GM12891 (cell line): Measurements from ENCODE around the gene LRRC15.

ENCODE experiments used
- DNase-seq: peaks from one replicate; pipeline ENCODE4 v3.0.0; 2011; ENCODE audit warnings: low spot score; ENCODE audit not compliant: insufficient read length
- FAIRE-seq: peaks from 2 replicates; lab custom pipeline; 2011; peaks lifted over from hg19 to GRCh38; lab: Jason Lieb, UNC
- PAX5 ChIP-seq: IDR thresholded peaks from 2 replicates; pipeline ENCODE4 v1.6.1; 2011; ENCODE audit warnings: low read length, moderate library complexity, mild to moderate bottlenecking; ENCODE audit not compliant: insufficient read depth, severe bottlenecking
- POLR2A ChIP-seq: IDR thresholded peaks from 2 replicates; pipeline ENCODE4 v1.6.1; 2011; ENCODE audit warnings: low read depth, low read length, control low read depth
- POLR2AphosphoS5 ChIP-seq: IDR thresholded peaks from 2 replicates; pipeline ENCODE4 v1.6.1; 2011; ENCODE audit warnings: low read depth, low read length, control low read depth
- POU2F2 ChIP-seq: IDR thresholded peaks from 2 replicates; pipeline ENCODE4 v1.6.1; 2011; ENCODE audit warnings: low read depth, mild to moderate bottlenecking, control low read depth, low read length, moderate library complexity
- SPI1 ChIP-seq: IDR thresholded peaks from 2 replicates; pipeline ENCODE4 v1.6.1; 2011; ENCODE audit warnings: low read depth, low read length, control low read depth
- TAF1 ChIP-seq: IDR thresholded peaks from 2 replicates; pipeline ENCODE4 v1.6.1; 2011; ENCODE audit warnings: low read depth, low read length, control low read depth

The LRRC15 gene

DNA sequence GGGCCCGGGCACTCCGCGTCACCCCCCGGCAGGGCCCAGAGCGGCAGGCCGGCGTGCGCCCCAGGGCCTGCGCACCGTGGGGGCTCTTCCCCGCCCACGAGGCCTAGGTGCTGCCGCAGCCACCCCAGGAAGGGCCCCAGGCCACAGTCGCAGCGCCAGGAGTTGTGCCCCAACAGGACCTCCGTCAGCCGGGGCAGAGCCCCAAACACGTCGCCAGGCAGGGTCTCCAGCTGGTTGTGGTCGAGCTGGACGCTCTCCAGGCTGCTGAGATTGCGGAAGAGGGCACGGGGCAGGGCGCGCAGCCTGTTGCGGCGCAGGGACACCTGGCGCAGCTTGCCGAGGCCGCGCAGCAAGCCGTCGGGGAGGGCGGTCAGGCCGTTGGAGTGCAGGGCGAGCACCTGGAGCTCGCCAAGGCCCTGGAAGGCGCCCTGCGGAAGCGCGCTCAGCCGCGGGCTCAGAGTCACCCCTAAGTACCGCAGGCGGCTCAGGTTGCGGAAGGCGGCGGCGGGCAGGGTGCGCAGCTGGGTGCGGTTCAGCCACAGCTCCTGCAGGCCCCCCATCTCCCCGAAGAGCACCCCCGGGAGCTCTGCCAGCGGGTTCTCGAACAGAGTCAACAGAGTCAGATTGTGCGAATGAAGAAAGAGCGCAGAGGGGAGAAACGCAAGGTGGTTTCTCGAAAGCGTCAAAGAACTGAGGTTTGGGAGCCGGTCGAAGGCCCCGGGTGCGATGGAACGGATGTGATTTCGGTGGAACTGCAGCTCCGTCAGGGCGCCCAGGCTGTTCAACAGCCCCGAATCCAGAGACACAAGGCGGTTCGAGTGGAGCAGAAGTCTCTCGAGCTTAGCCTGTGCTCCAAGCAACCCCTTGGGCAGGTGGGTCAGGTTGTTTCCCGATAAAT is 27.6 kb upstream of the LRRC15 start:
- TF ChIP-seq POU2F2 (no peak), POLR2A (no peak), POLR2AphosphoS5 (no peak), TAF1 (no peak), PAX5 (no peak), SPI1 (no peak)
- no peak for FAIRE-seq
- DNase-seq: no peak

GRCh38 chr3:194396539-194396858 is 27.0 kb upstream of the LRRC15 start:
- TF ChIP-seq SPI1 (no peak), POU2F2 (no peak), POLR2AphosphoS5 (no peak), POLR2A (no peak), TAF1 (no peak), PAX5 (no peak)
- FAIRE-seq: no peak

GRCh38 chr3:194395778-194396538 is 26.4 kb upstream of the LRRC15 start:
- FAIRE-seq: no peak
- TF ChIP-seq POU2F2: no peak
- no peak for TF ChIP-seq SPI1
- TF ChIP-seq PAX5: no peak
- TF ChIP-seq TAF1: no peak
- TF ChIP-seq POLR2AphosphoS5: no peak
- no peak for TF ChIP-seq POLR2A
- no peak for DNase-seq

More at GRCh38 chr3:194396539-194396858, 27.0 kb upstream of the LRRC15 start:
- no peak for DNase-seq

DNA sequence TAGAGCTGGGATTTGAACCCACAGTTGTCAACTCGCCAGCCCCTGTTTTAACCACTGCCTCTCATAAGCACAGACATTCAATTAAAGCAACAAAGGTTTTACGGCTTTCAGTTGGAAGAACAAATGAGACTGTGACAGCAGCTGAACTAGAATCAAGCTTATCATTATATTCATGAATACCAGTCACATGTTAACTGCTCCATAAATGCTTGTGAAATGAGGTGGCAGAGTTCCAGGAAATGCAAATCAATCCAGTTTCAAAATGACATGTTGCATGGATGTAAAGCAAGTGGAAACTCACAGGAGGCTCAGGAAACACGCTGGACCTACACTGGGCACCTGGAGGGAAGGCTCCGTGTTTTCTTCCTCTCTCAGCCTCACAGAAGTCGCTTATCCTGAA is 25.7 kb upstream of the LRRC15 start:
- DNase-seq (no peak), FAIRE-seq (no peak)
- no peak for TF ChIP-seq POU2F2
- no peak for TF ChIP-seq PAX5
- no peak for TF ChIP-seq SPI1
- no peak for TF ChIP-seq TAF1
- no peak for TF ChIP-seq POLR2AphosphoS5
- no peak for TF ChIP-seq POLR2A

DNA sequence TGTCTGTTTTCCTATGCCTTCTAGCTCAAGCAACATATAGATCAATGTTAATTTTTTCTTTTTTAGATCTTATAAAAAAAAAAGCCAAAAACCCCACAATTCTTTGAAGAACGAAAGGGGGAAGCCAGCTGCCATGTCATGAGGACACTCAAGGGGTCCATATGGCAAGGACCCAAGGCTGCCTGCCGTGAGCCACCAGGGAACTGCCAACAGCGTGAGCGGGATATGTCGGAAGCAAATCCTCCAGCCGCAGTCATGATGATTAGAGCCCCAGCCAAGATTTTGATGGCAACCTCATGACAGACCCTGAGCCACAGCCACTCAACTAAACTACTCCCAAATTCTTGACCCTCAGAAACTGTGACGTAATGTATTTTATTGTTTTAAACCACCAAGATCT is 23.0 kb upstream of the LRRC15 start:
- no peak for TF ChIP-seq PAX5
- no peak for TF ChIP-seq POU2F2
- TF ChIP-seq POLR2A: no peak
- TF ChIP-seq SPI1: no peak
- no peak for TF ChIP-seq TAF1
- FAIRE-seq: no peak
- no peak for DNase-seq

DNA sequence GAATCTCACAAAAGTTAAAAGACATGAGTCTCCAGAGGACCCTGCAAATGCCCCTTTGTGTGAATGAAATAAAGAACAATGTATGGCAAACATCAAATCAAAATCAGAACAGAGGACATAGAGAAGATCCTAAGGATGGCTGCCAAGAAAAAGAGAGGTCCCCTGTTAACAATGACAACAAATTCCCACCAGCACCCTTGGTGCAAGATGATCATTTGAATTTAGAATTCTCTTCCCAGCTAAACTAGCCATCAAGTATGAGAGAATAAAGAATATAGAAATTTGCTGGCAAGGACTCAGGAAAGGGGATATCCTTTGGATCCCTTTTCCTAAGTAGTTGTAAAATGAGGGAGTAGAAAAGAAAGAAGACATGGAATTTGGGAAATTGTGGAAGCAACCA is 21.3 kb upstream of the LRRC15 start:
- DNase-seq: no peak
- TF ChIP-seq POLR2AphosphoS5: no peak
- TF ChIP-seq SPI1: no peak
- no peak for FAIRE-seq

DNA sequence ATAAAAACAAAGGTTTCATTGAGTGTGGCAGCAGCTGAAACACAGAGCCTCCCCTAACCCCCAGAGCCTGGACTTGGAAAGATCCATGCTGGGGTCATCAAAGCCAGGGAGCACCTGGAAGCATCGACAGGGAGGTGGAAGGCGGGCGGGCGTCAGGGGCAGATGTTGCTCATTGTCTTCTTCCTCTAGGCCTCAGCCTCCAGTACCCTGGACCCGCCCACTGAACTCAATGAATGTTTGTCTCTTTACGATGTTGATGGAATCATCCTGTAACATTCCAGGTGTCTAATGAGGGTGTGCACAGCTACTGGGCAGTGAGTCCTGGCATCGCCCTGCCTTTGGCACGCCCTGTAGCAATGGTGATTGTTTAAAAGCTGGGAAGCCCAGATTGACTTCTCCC is 19.7 kb upstream of the LRRC15 start:
- FAIRE-seq: no peak
- no peak for TF ChIP-seq TAF1
- no peak for TF ChIP-seq SPI1
- no peak for TF ChIP-seq POLR2A
- TF ChIP-seq POU2F2: no peak
- no peak for TF ChIP-seq POLR2AphosphoS5
- TF ChIP-seq PAX5: no peak
- no peak for DNase-seq

DNA sequence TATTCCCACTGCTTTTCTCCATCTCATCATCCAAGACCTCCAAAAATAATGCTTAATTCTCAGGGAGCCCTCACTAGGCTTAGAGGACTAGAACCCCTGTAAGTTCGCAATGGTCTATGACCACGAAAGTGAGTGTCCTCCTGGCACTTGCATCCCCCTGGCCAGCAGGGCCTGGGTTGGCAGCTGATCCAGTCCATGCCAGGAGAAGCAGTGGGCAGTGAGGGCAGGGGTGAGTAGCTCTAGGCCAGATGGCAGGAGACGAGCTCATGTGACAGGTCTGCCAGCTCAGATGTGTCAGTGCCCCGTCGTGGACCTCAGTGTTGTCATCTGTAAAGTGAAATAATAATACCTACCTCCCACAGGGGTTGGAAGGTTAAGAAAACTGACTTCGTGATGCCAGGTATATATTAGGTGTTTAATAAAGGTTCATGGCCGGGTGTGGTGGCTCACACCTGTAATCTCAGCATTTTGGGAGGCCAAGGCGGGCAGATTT is 18.4 kb upstream of the LRRC15 start:
- FAIRE-seq: no peak
- TF ChIP-seq SPI1: no peak
- no peak for TF ChIP-seq POU2F2
- no peak for TF ChIP-seq TAF1
- no peak for TF ChIP-seq POLR2A
- TF ChIP-seq POLR2AphosphoS5: no peak
- TF ChIP-seq PAX5: no peak
- DNase-seq: no peak

DNA sequence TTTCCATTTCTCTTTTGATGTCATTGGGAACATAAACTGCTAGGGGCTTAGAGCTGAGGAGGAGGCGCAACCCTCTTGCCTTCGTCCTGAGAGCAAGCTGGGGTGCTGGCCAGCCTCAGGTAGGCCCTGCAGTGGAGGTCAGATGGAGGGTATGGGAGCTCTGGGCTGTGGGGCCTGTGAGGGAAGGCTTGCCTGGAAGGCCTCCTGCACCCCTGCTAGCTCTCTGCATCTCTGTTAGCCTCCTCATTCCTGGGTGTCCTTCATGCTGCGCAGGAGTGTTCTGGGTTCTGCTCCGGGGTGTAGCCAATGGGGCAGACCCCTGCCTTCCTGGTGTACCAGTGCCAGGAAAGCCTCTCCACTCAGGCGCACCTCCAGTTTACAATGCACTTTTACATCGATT is 17.7 kb upstream of the LRRC15 start:
- DNase-seq (no peak), FAIRE-seq (no peak)
- TF ChIP-seq POU2F2: no peak
- no peak for TF ChIP-seq SPI1
- TF ChIP-seq POLR2A: no peak
- no peak for TF ChIP-seq TAF1
- TF ChIP-seq POLR2AphosphoS5: no peak
- TF ChIP-seq PAX5: no peak
